ENCODE results near the gene APPL1. TPM values are rescaled to one million over a fixed set of nuclear protein-coding genes. Genes with fewer than 3 reads are reported as not detected.

Gene APPL1
- total RNA-seq, 4 donors from 2014 or later: 34.1 to 62.0 (median 50.0) TPM

GRCh38 chr3:57268416-57268815 lies 40.9 kb downstream of the APPL1 start:
- DNase-seq (ENCODE audit: low spot score) (no peak), ATAC-seq (ENCODE audit: low FRiP score) (no peak)
- no peak for TF ChIP-seq CTCF (IDR thresholded peaks at IDR 0.05)

- no peak for DNase-seq (ENCODE audit: low spot score)
- no peak for TF ChIP-seq CTCF (IDR thresholded peaks at IDR 0.05)
- no peak for ATAC-seq (ENCODE audit: low FRiP score)
Measured at GRCh38 chr3:57274845-57275244, 47.3 kb downstream of the APPL1 start.

- DNase-seq (ENCODE audit: low spot score) (no peak), ATAC-seq (ENCODE audit: low FRiP score) (no peak)
- no peak for TF ChIP-seq CTCF (IDR thresholded peaks at IDR 0.05)
Measured at GRCh38 chr3:57275393-57275792, 47.9 kb downstream of the APPL1 start.

- DNase-seq (ENCODE audit: low spot score): no peak
- TF ChIP-seq CTCF (IDR thresholded peaks at IDR 0.05): no peak
- no peak for ATAC-seq (ENCODE audit: low FRiP score)
Measured at GRCh38 chr3:57278237-57278636, 50.7 kb downstream of the APPL1 start.

- DNase-seq (ENCODE audit: low spot score): no peak
- TF ChIP-seq CTCF (IDR thresholded peaks at IDR 0.05): no peak
- ATAC-seq (ENCODE audit: low FRiP score): no peak
Measured at GRCh38 chr3:57279685-57280084, 52.2 kb downstream of the APPL1 start.

GRCh38 chr3:57281715-57282114 lies 54.2 kb downstream of the APPL1 start:
- DNase-seq (ENCODE audit: low spot score) (no peak), ATAC-seq (ENCODE audit: low FRiP score) (no peak)
- no peak for TF ChIP-seq CTCF (IDR thresholded peaks at IDR 0.05)

GRCh38 chr3:57283334-57283733 lies 55.8 kb downstream of the APPL1 start:
- no peak for TF ChIP-seq CTCF (IDR thresholded peaks at IDR 0.05)
- DNase-seq (ENCODE audit: low spot score) (no peak), ATAC-seq (ENCODE audit: low FRiP score) (no peak)

All from omental fat pad (tissue), 4 donors.